Skin epidermis (tissue), 12 donors: ENCODE results near the gene WDR35.
"Not testable (repeated sequence)": the region's sequence is repeated elsewhere in the genome, so short reads cannot be mapped to it uniquely, and the experiment has no call there.

Source experiments
- H3K27ac ChIP-seq, 21 experiments: fragments of 200-600 bp; sonication (generic) in 11 of 21; one replicate each; pipeline ENCODE4 v1.5.0; 2020; ENCODE audit warnings: mild to moderate bottlenecking in 3 of 21, inconsistent platforms in 2 of 21, moderate library complexity in 2 of 21
- H3K4me3 ChIP-seq, 7 experiments: fragments of 200-600 bp; sonication (generic) in 2 of 7; one replicate each; pipeline ENCODE4 v1.5.0; 2020; ENCODE audit warnings: inconsistent platforms in 2 of 7, mild to moderate bottlenecking in 2 of 7, moderate library complexity in 1 of 7

The WDR35 gene

GRCh38 chr2:19880191-19880590 is 109.7 kb downstream of the WDR35 start:
- not testable (repeated sequence) for H3K27ac ChIP-seq, H3K4me3 ChIP-seq

- no peak overlapping the region for H3K27ac ChIP-seq
- no peak overlapping the region for H3K4me3 ChIP-seq
Observed at GRCh38 chr2:19879120-19879519, 110.8 kb downstream of the WDR35 start.

- Histone ChIP-seq H3K4me3 (no peak overlapping the region), H3K27ac (no peak overlapping the region)
Observed at GRCh38 chr2:19878268-19879046, 111.4 kb downstream of the WDR35 start.

GRCh38 chr2:19876751-19877150 is 113.2 kb downstream of the WDR35 start:
- Histone ChIP-seq H3K4me3 (no peak overlapping the region), H3K27ac (no peak overlapping the region)

- Histone ChIP-seq H3K27ac (no peak overlapping the region), H3K4me3 (no peak overlapping the region)
Observed at GRCh38 chr2:19875280-19875679, 114.6 kb downstream of the WDR35 start.

- Histone ChIP-seq H3K27ac (no peak overlapping the region), H3K4me3 (no peak overlapping the region)
Observed at GRCh38 chr2:19874726-19875125, 115.2 kb downstream of the WDR35 start.

GRCh38 chr2:19873014-19873413 is 116.9 kb downstream of the WDR35 start:
- Histone ChIP-seq H3K4me3 (no peak overlapping the region), H3K27ac (no peak overlapping the region)

GRCh38 chr2:19872302-19872701 is 117.6 kb downstream of the WDR35 start:
- Histone ChIP-seq H3K4me3 (no peak overlapping the region), H3K27ac (no peak overlapping the region)

- H3K27ac ChIP-seq = no peak overlapping the region
- H3K4me3 ChIP-seq = no peak overlapping the region
Observed at GRCh38 chr2:19871836-19872235, 118.1 kb downstream of the WDR35 start.

- Histone ChIP-seq H3K4me3 (no peak overlapping the region), H3K27ac (no peak overlapping the region)
Observed at GRCh38 chr2:19870792-19871191, 119.1 kb downstream of the WDR35 start.

- Histone ChIP-seq H3K4me3 (peak overlapping the region; percentile 31 to 49 (median 38)), H3K27ac (peak overlapping the region in 14 of 21 experiments; percentile 10 to 79 (median 59))
Observed at GRCh38 chr2:19868701-19869580, 121.0 kb downstream of the WDR35 start.

GRCh38 chr2:19868224-19868623 is 121.7 kb downstream of the WDR35 start:
- peak overlapping the region in 9 of 21 experiments; percentile 45 to 79 (median 62) for H3K27ac ChIP-seq
- H3K4me3 ChIP-seq = peak overlapping the region; percentile 31 to 49 (median 38)

- H3K4me3 ChIP-seq = no peak overlapping the region
- no peak overlapping the region for H3K27ac ChIP-seq
Observed at GRCh38 chr2:19866771-19867170, 123.1 kb downstream of the WDR35 start.

GRCh38 chr2:19865151-19865550 is 124.8 kb downstream of the WDR35 start:
- H3K27ac ChIP-seq = no peak overlapping the region
- H3K4me3 ChIP-seq = no peak overlapping the region

- H3K27ac ChIP-seq = no peak overlapping the region
- H3K4me3 ChIP-seq = no peak overlapping the region
Observed at GRCh38 chr2:19864381-19864780, 125.5 kb downstream of the WDR35 start.

- Histone ChIP-seq H3K27ac (no peak overlapping the region), H3K4me3 (no peak overlapping the region)
Observed at GRCh38 chr2:19863303-19864041, 126.4 kb downstream of the WDR35 start.

GRCh38 chr2:19861813-19862212 is 128.1 kb downstream of the WDR35 start:
- no peak overlapping the region for H3K4me3 ChIP-seq
- peak overlapping the region in 2 of 21 experiments; percentile 1 to 19 for H3K27ac ChIP-seq
